Measurements from ENCODE around the gene LDHB. TPM values are rescaled to one million over a fixed set of nuclear protein-coding genes. Genes with fewer than 3 reads are reported as not detected.

LDHB gene
- total and polyA plus RNA-seq, 9 of the 15 experiments (the other 6 are each of a cell fraction or from before 2014, with no cell fraction given): 743 to 2,680 (median 968) TPM

GRCh38 chr12:21691515-21691914 lies 33.9 kb upstream of the LDHB start:
- DNase-seq (ENCODE audit: extremely low read depth in 1 of 4, low spot score in 3 of 4) (no peak), FAIRE-seq (no peak), ATAC-seq (no peak)
- Histone ChIP-seq H3K9ac (ENCODE audit: insufficient read depth in 1 of 2, low read depth in 2 of 2, low read length in 2 of 2) (no peak overlapping the region), H4K20me1 (replicated peaks; ENCODE audit: control insufficient read depth, insufficient read depth, low read length) (no peaks in the 10 kb centered on the region), H2AFZ (ENCODE audit: low read depth, low read length) (no peak overlapping the region), H3K9me1 (ENCODE audit: control insufficient read depth, insufficient read depth, low read length) (no peaks in the 10 kb centered on the region), H3K9me3 (replicated peaks; ENCODE audit: control insufficient read depth, insufficient read depth, low read depth, low read length) (no peaks in the 10 kb centered on the region), H3K27ac (ENCODE audit: extremely low read depth, low read depth, low read length) (no peak overlapping the region), H3K27me3 (ENCODE audit: control insufficient read depth in 2 of 2, insufficient read depth in 2 of 2, low read length in 2 of 2) (no peaks in the 10 kb centered on the region), H3K36me3 (ENCODE audit: control insufficient read depth, insufficient read depth, low read length) (no peaks in the 10 kb centered on the region), H3K79me2 (ENCODE audit: control insufficient read depth, insufficient read depth, low read length) (no peaks in the 10 kb centered on the region), H3K4me1 (replicated peaks in 1 of 2; ENCODE audit: control insufficient read depth in 2 of 2, insufficient read depth in 2 of 2, low read length in 2 of 2) (peaks cover 0 to 3% of the 10 kb centered on the region in 2 experiments; a peak in 1 of 5 replicates), H3K4me2 (ENCODE audit: insufficient read depth, low read length) (no peak overlapping the region), H3K4me3 (no peak overlapping the region)
- no peak for TF ChIP-seq ZNF324 (CRISPR knock-in tag; IDR thresholded peaks at IDR 0.05)
- BruUV-seq (replicated peaks): no TSS peak
- intact Hi-C loops (cut with micrococcal nuclease): loop anchor here (10.0 kb wide), 1 partner anchor 643 kb away; the partner anchor contains the start of gene ST8SIA1
- ChIA-PET POLR2A (no interaction called here), CTCF (ENCODE audit: low intra/inter-chr PET ratio) (no interaction called here)
- WGBS (ENCODE audit: insufficient coverage, low coverage, missing lambda C conversion rate): 8% methylated on average over 1 of the region's 1 CpG
- in situ Hi-C loops (cut with MboI): no loop called here

GRCh38 chr12:21690704-21691368 lies 33.2 kb upstream of the LDHB start:
- H3K4me1 ChIP-seq (replicated peaks in 1 of 2; ENCODE audit: control insufficient read depth in 2 of 2, insufficient read depth in 2 of 2, low read length in 2 of 2): peaks cover 0 to 3% of the 10 kb centered on the region in 2 experiments; a peak in 1 of 5 replicates
- no peak overlapping the region for H3K4me2 ChIP-seq (ENCODE audit: insufficient read depth, low read length)
- TF ChIP-seq ZNF586 (CRISPR knock-in tag; conservative IDR thresholded peaks at IDR 0.05) (no peak), ZFPM2 (CRISPR knock-in tag; IDR thresholded peaks at IDR 0.05) (no peak), SAFB2 (IDR thresholded peaks at IDR 0.05; ENCODE audit: borderline replicate concordance, low read depth, low read length, severe bottlenecking) (no peak), ZNF274 (IDR thresholded peaks at IDR 0.05; ENCODE audit: borderline replicate concordance, low read depth, low read length) (no peak), MYBL2 (IDR thresholded peaks at IDR 0.05; ENCODE audit: low read depth) (no peak), MYBL2 (CRISPR knock-in tag; IDR thresholded peaks at IDR 0.05; ENCODE audit: borderline replicate concordance) (no peak), JUNB (CRISPR knock-in tag; conservative IDR thresholded peaks at IDR 0.05) (no peak), ZFP36 (IDR thresholded peaks at IDR 0.05; ENCODE audit: low read depth, low read length, partially characterized antibody) (no peak), NFIX (CRISPR knock-in tag; IDR thresholded peaks at IDR 0.05; ENCODE audit: low read depth) (no peak), HDAC1 (IDR thresholded peaks at IDR 0.05) (no peak), ZSCAN29 (IDR thresholded peaks at IDR 0.05) (no peak), RBM34 (IDR thresholded peaks at IDR 0.05; ENCODE audit: borderline replicate concordance, insufficient read depth, low read length) (no peak), ZNF511 (CRISPR knock-in tag; IDR thresholded peaks at IDR 0.05) (no peak)
- in situ Hi-C loops (cut with MboI) (no loop called here), intact Hi-C loops (cut with micrococcal nuclease) (loop anchor here (10.0 kb wide), 1 partner anchor 644 kb away; the partner anchor contains the start of gene ST8SIA1)
- no peak overlapping the region for H3K27ac ChIP-seq (ENCODE audit: extremely low read depth, low read depth, low read length)
- 0% methylated on average over 2 of the region's 2 CpGs for WGBS (ENCODE audit: insufficient coverage, low coverage, missing lambda C conversion rate)
- ChIA-PET CTCF (ENCODE audit: low intra/inter-chr PET ratio) (no interaction called here), POLR2A (no interaction called here)
- FAIRE-seq: no peak
- no TSS peak for BruUV-seq (replicated peaks)
- H3K9ac ChIP-seq (ENCODE audit: insufficient read depth in 1 of 2, low read depth in 2 of 2, low read length in 2 of 2): no peak overlapping the region
- no peaks in the 10 kb centered on the region for H3K27me3 ChIP-seq (ENCODE audit: control insufficient read depth in 2 of 2, insufficient read depth in 2 of 2, low read length in 2 of 2)
- no peaks in the 10 kb centered on the region for H3K79me2 ChIP-seq (ENCODE audit: control insufficient read depth, insufficient read depth, low read length)
- no peaks in the 10 kb centered on the region for H3K9me1 ChIP-seq (ENCODE audit: control insufficient read depth, insufficient read depth, low read length)
- no peaks in the 10 kb centered on the region for H3K36me3 ChIP-seq (ENCODE audit: control insufficient read depth, insufficient read depth, low read length)
- DNase-seq (ENCODE audit: extremely low read depth in 1 of 4, low spot score in 3 of 4): no peak
- H4K20me1 ChIP-seq (replicated peaks; ENCODE audit: control insufficient read depth, insufficient read depth, low read length): no peaks in the 10 kb centered on the region
- no peak for ATAC-seq
- H3K4me3 ChIP-seq: no peak overlapping the region
- no peak overlapping the region for H2AFZ ChIP-seq (ENCODE audit: low read depth, low read length)
- H3K9me3 ChIP-seq (replicated peaks; ENCODE audit: control insufficient read depth, insufficient read depth, low read depth, low read length): no peaks in the 10 kb centered on the region

All from K562 (cell line).